ENCODE results near the gene MIER2. TPM values are rescaled to one million over a fixed set of nuclear protein-coding genes. Genes with fewer than 3 reads are reported as not detected.

Gene MIER2
- total and polyA plus RNA-seq, 2 donors (not counting 1 experiment from before 2014, with no cell fraction given): 10.5 to 19.7 TPM

DNA sequence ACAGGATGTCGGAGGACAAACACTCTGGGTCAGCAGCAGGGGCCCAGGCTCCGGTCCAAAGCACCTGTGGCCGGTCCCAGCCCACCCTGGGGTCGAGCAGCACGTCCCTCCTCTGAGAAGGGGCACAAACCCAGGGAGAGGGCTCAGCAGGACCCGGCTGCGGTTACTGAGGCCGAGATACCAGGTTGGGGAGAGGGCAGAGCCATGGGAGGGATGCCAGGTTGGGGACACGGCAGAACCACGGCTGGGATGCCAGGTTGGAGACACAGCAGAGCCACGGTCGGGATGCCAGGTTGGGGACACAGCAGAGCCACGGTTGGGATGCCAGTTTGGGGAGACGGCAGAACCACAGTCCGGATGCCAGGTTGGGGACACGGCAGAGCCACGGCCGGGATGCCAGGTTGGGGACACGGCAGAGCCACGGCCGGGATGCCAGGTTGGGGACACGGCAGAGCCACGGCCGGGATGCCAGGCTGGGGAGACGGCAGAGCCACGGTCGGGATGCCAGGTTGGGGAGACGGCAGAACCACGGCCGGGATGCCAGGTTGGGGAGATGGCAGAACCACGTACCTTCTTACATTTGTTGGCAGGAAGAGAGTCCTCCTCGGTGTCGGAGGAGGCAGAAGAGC, 18.5 kb downstream of the MIER2 start:
- Histone ChIP-seq H3K27ac (ENCODE audit: low read length in 2 of 2) (no peak overlapping the region), H4K20me1 (ENCODE audit: control insufficient read depth, insufficient read depth, low read length, poor library complexity, severe bottlenecking) (no peaks in the 10 kb centered on the region), H3K79me2 (ENCODE audit: control insufficient read depth, insufficient read depth, low read length) (peaks cover 6% of the 10 kb centered on the region), H3K36me3 (replicated peaks in 1 of 2; ENCODE audit: control extremely low read depth in 1 of 2, control insufficient read depth in 1 of 2, extremely low read depth in 1 of 2, insufficient read depth in 2 of 2, low read length in 1 of 2) (peaks cover 2 to 72% of the 10 kb centered on the region in 2 experiments), H3K9me3 (ENCODE audit: control extremely low read depth in 1 of 3, control insufficient read depth in 2 of 3, insufficient read depth in 1 of 3, low read length in 2 of 3) (peaks cover 0 to 38% (median 16%) of the 10 kb centered on the region in 3 donors), H3K9ac (ENCODE audit: low read length) (no peak overlapping the region), H2AFZ (ENCODE audit: insufficient read depth, low read depth, low read length, poor library complexity, severe bottlenecking) (no peak overlapping the region), H3K4me2 (replicated peaks; ENCODE audit: low read depth, low read length, poor library complexity, severe bottlenecking) (no peak overlapping the region), H3K4me1 (ENCODE audit: control insufficient read depth in 2 of 2, insufficient read depth in 2 of 2, low read length in 2 of 2) (no peaks in the 10 kb centered on the region), H3K27me3 (replicated peaks in 1 of 4; ENCODE audit: control extremely low read depth in 1 of 4, control insufficient read depth in 3 of 4, insufficient read depth in 4 of 4, low read length in 3 of 4) (no peaks in the 10 kb centered on the region), H3K4me3 (ENCODE audit: control extremely low read depth in 1 of 5, extremely low read depth in 1 of 5, insufficient read depth in 1 of 5, low read depth in 2 of 5, low read length in 4 of 5) (no peak overlapping the region)
- Mint-ChIP-seq H3K4me1 (no peaks in the 10 kb centered on the region), H3K9me3 (ENCODE audit: insufficient read depth) (peaks cover 3% of the 10 kb centered on the region), H3K4me3 (no peak overlapping the region), H3K27ac (no peak overlapping the region), H3K27me3 (no peaks in the 10 kb centered on the region)
- no peak for DNase-seq
- ATAC-seq (ENCODE audit: low read depth): no peak
- POLR2A ChIA-PET: no interaction called here
- TF ChIP-seq, protein P1, sequence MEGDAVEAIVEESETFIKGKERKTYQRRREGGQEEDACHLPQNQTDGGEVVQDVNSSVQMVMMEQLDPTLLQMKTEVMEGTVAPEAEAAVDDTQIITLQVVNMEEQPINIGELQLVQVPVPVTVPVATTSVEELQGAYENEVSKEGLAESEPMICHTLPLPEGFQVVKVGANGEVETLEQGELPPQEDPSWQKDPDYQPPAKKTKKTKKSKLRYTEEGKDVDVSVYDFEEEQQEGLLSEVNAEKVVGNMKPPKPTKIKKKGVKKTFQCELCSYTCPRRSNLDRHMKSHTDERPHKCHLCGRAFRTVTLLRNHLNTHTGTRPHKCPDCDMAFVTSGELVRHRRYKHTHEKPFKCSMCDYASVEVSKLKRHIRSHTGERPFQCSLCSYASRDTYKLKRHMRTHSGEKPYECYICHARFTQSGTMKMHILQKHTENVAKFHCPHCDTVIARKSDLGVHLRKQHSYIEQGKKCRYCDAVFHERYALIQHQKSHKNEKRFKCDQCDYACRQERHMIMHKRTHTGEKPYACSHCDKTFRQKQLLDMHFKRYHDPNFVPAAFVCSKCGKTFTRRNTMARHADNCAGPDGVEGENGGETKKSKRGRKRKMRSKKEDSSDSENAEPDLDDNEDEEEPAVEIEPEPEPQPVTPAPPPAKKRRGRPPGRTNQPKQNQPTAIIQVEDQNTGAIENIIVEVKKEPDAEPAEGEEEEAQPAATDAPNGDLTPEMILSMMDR (IDR thresholded peaks at IDR 0.05): no peak
- 98% methylated on average over 33 of the region's 33 CpGs for WGBS (ENCODE audit: insufficient coverage)
- CTCF ChIA-PET: no interaction called here
- intact Hi-C loops (cut with micrococcal nuclease): no loop called here

DNA sequence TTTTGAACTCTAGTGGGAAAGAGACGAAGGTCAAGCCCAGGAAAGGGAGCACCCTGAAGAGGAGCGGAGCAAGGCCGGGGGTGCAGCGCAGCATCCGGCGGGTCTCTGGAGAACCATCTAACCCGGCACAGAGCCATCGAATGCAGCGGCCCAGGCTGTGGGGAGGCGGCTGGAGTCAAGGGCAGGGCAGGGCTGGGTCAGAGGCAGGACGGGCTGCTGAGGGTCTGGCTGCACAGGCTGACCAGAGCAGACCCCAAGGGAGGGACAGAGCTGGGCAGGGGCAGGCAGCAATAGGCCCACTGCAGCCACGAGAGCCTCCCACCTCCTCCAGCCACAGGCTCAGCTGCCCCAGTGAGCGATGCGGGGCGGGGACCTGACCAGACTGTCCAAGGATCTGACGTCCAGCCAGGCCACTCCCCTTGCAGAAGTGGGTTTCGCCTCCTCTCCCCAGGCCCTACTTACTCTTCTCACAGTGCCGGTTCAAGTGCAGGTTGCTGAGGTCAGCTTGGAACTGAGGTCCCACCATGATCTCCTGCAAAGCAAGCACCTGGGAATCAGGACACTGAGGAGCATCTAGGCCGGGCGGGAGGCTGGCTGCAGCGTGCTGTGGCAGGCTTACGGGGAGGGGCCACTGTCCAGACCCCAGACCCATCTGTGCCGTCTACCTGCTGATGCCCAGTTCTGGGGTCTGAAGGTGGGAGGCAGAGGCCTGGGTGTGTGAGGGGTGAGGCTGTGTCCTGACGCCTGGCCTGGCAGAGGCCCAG, 19.2 kb downstream of the MIER2 start:
- Histone ChIP-seq H3K27ac (ENCODE audit: low read length in 2 of 2) (no peak overlapping the region), H3K9me3 (ENCODE audit: control extremely low read depth in 1 of 3, control insufficient read depth in 2 of 3, insufficient read depth in 1 of 3, low read length in 2 of 3) (peaks cover 0 to 32% (median 12%) of the 10 kb centered on the region in 3 donors), H3K79me2 (ENCODE audit: control insufficient read depth, insufficient read depth, low read length) (no peaks in the 10 kb centered on the region), H3K4me3 (ENCODE audit: control extremely low read depth in 1 of 5, extremely low read depth in 1 of 5, insufficient read depth in 1 of 5, low read depth in 2 of 5, low read length in 4 of 5) (no peak overlapping the region), H3K27me3 (replicated peaks in 1 of 4; ENCODE audit: control extremely low read depth in 1 of 4, control insufficient read depth in 3 of 4, insufficient read depth in 4 of 4, low read length in 3 of 4) (no peaks in the 10 kb centered on the region), H4K20me1 (ENCODE audit: control insufficient read depth, insufficient read depth, low read length, poor library complexity, severe bottlenecking) (no peaks in the 10 kb centered on the region), H3K4me1 (ENCODE audit: control insufficient read depth in 2 of 2, insufficient read depth in 2 of 2, low read length in 2 of 2) (no peaks in the 10 kb centered on the region), H3K9ac (ENCODE audit: low read length) (no peak overlapping the region), H3K4me2 (replicated peaks; ENCODE audit: low read depth, low read length, poor library complexity, severe bottlenecking) (no peak overlapping the region), H3K36me3 (replicated peaks in 1 of 2; ENCODE audit: control extremely low read depth in 1 of 2, control insufficient read depth in 1 of 2, extremely low read depth in 1 of 2, insufficient read depth in 2 of 2, low read length in 1 of 2) (peaks cover 2 to 65% of the 10 kb centered on the region in 2 experiments), H2AFZ (ENCODE audit: insufficient read depth, low read depth, low read length, poor library complexity, severe bottlenecking) (no peak overlapping the region)
- H3K9me3 Mint-ChIP-seq (ENCODE audit: insufficient read depth): peaks cover 2% of the 10 kb centered on the region
- intact Hi-C loops (cut with micrococcal nuclease): no loop called here
- H3K27ac Mint-ChIP-seq: no peak overlapping the region
- no peaks in the 10 kb centered on the region for H3K27me3 Mint-ChIP-seq
- 94% methylated on average over 23 of the region's 24 CpGs for WGBS (ENCODE audit: insufficient coverage)
- TF ChIP-seq, protein P1 (IDR thresholded peaks at IDR 0.05): no peak
- no peak for TF ChIP-seq EZH2 (IDR thresholded peaks at IDR 0.05; ENCODE audit: borderline replicate concordance, insufficient read depth, low read depth, low read length, poor library complexity, severe bottlenecking)
- ChIA-PET CTCF (no interaction called here), POLR2A (no interaction called here)
- no peak overlapping the region for H3K4me3 Mint-ChIP-seq
- ATAC-seq (ENCODE audit: low read depth): no peak
- H3K4me1 Mint-ChIP-seq: no peaks in the 10 kb centered on the region
- DNase-seq: no peak

Data from B cell (primary cell).